HCT116 (cell line): ENCODE data around the gene LACTBL1. TPM values are rescaled to one million over a fixed set of nuclear protein-coding genes. Genes with fewer than 3 reads are reported as not detected.

Source experiments
- ATAC-seq: fragments of 200-7000 bp; cut with Tn5 transposase; 2 replicates; pipeline ENCODE4 v1.9.1; 2020; ENCODE audit warnings: mild to moderate bottlenecking, moderate library complexity
- BruUV-seq: library from RNA; stranded (reverse); fragments of 400-500 nt; replicated peaks from 2 replicates; lab custom pipeline; 2021; lab: Mats Ljungman, UMichigan
- CTCF ChIA-PET: fragments of 300-600 bp; sonication (Branson Sonifier 250); formaldehyde crosslinking; loops from one replicate; lab custom pipeline; 2021; ENCODE audit warnings: antibody characterized with exemption; lab: Charles Lee
- POLR2A ChIA-PET: fragments of 300-600, 350-600 bp; sonication (Branson Sonifier 250); formaldehyde crosslinking; loops from one replicate; lab custom pipeline; 2021; ENCODE audit warnings: antibody characterized with exemption; lab: Charles Lee
- RAD21 ChIA-PET, 2 experiments: fragments of 300-600 bp; sonication (Branson Sonifier 250); formaldehyde crosslinking; loops; one replicate each; lab custom pipeline; 2023; ENCODE audit warnings: low total read pairs in 2 of 2; ENCODE audit not compliant: uncharacterized antibody in 2 of 2, unreplicated experiment in 2 of 2, low non-redundant PET in 1 of 2; lab: Charles Lee
- DNase-seq: peaks from one replicate; pipeline ENCODE4 v3.0.0-alpha.2; 2010; ENCODE audit warnings: low read depth, low spot score
- H2AFZ ChIP-seq: fragments of 200-600 bp; shearing (Covaris generic), sonication (generic); 2 replicates; pipeline ENCODE4 v1.6.1; 2017; ENCODE audit warnings: low read depth, mixed run types, mixed read lengths, antibody characterized with exemption, low read length; ENCODE audit not compliant: poor library complexity, severe bottlenecking
- H3K27ac ChIP-seq: 2 replicates; pipeline ENCODE4 v1.5.1; 2012; ENCODE audit warnings: low read depth, low read length
- H3K27me3 ChIP-seq: fragments of 200-600 bp; sonication (generic); 2 replicates; pipeline ENCODE4 v1.6.1; 2016; ENCODE audit warnings: mixed run types, low read length, mixed read lengths; ENCODE audit not compliant: insufficient read depth
- H3K36me3 ChIP-seq, 2 experiments: fragments of 200-500 bp in 1 of 2; fragments of 200-600 bp in 1 of 2; sonication (Bioruptor generic) in 1 of 2; sonication (generic) in 1 of 2; 2 replicates each; pipeline versions ENCODE4 v1.5.1 to v1.6.1; 2014 to 2016; ENCODE audit warnings: low read length in 2 of 2, inconsistent platforms in 1 of 2, mixed read lengths in 1 of 2, mixed run types in 1 of 2; ENCODE audit not compliant: insufficient read depth in 2 of 2, control insufficient read depth in 1 of 2
- H3K4me1 ChIP-seq, 2 experiments: fragments of 200-600 bp in 1 of 2; sonication (generic) in 1 of 2; 2 replicates each; pipeline versions ENCODE4 v1.5.1 to v1.6.1; 2012 to 2017; ENCODE audit warnings: low read length in 2 of 2, inconsistent platforms in 1 of 2, mild to moderate bottlenecking in 1 of 2, mixed read lengths in 1 of 2, mixed run types in 1 of 2, moderate library complexity in 1 of 2; ENCODE audit not compliant: insufficient read depth in 2 of 2, control insufficient read depth in 1 of 2
- H3K4me2 ChIP-seq: fragments of 200-600 bp; sonication (generic); 2 replicates; pipeline ENCODE4 v1.6.1; 2017; ENCODE audit warnings: mixed run types, low read length, mixed read lengths
- H3K4me3 ChIP-seq, 2 experiments: fragments of 200-600 bp in 1 of 2; sonication (generic) in 1 of 2; replicated peaks in 1 of 2; 2 replicates each; pipeline ENCODE4 v1.5.1; 2011 to 2016; ENCODE audit warnings: low read length in 2 of 2, control low read depth in 1 of 2, low read depth in 1 of 2, mild to moderate bottlenecking in 1 of 2, mixed read lengths in 1 of 2, mixed run types in 1 of 2
- H3K79me2 ChIP-seq: fragments of 200-600 bp; sonication (generic); 2 replicates; pipeline ENCODE4 v1.6.1; 2017; ENCODE audit warnings: mild to moderate bottlenecking, mixed run types, low read length, moderate library complexity, mixed read lengths; ENCODE audit not compliant: insufficient read depth
- H3K9ac ChIP-seq: fragments of 200-600 bp; sonication (generic); 2 replicates; pipeline ENCODE4 v1.6.1; 2016; ENCODE audit warnings: low read length, mixed read lengths
- H3K9me2 ChIP-seq: fragments of 200-600 bp; sonication (generic), shearing (Covaris generic); 2 replicates; pipeline ENCODE4 v1.6.1; 2017; ENCODE audit warnings: mixed run types, mild to moderate bottlenecking, moderate library complexity; ENCODE audit not compliant: insufficient read depth
- H3K9me3 ChIP-seq, 2 experiments: fragments of 200-500 bp in 1 of 2; fragments of 200-600 bp in 1 of 2; sonication (Bioruptor generic) in 1 of 2; sonication (generic) in 1 of 2; 2 replicates each; pipeline ENCODE4 v1.6.1; 2014 to 2017; ENCODE audit warnings: low read length in 2 of 2, mixed read lengths in 2 of 2, inconsistent platforms in 1 of 2, low read depth in 1 of 2, mild to moderate bottlenecking in 1 of 2, mixed run types in 1 of 2, moderate library complexity in 1 of 2; ENCODE audit not compliant: control insufficient read depth in 1 of 2, insufficient read depth in 1 of 2
- H4K20me1 ChIP-seq: fragments of 200-600 bp; sonication (generic), shearing (Covaris generic); 2 replicates; pipeline ENCODE4 v1.6.1; 2017; ENCODE audit warnings: mixed run types, mild to moderate bottlenecking, moderate library complexity; ENCODE audit not compliant: insufficient read depth
- CBX3 ChIP-seq: IDR thresholded peaks from 2 replicates; pipeline ENCODE4 v1.6.1; 2012; ENCODE audit warnings: low read depth
- EGR1 ChIP-seq: IDR thresholded peaks from 2 replicates; pipeline ENCODE4 v1.6.1; 2012; ENCODE audit warnings: low read depth
- ELF1 ChIP-seq: IDR thresholded peaks from 2 replicates; pipeline ENCODE4 v1.6.1; 2012; ENCODE audit warnings: low read depth, borderline replicate concordance
- FOSL1 ChIP-seq: IDR thresholded peaks from 2 replicates; pipeline ENCODE4 v1.6.1; 2012; ENCODE audit warnings: low read depth
- POLR2AphosphoS5 ChIP-seq: IDR thresholded peaks from 2 replicates; pipeline ENCODE4 v1.6.1; 2011; ENCODE audit warnings: mild to moderate bottlenecking, low read depth, low read length, moderate library complexity
- RAD21 ChIP-seq: IDR thresholded peaks from 2 replicates; pipeline ENCODE4 v1.6.1; 2012; ENCODE audit warnings: low read depth, mild to moderate bottlenecking
- SIN3A ChIP-seq: IDR thresholded peaks from 2 replicates; pipeline ENCODE4 v1.6.1; 2012; ENCODE audit warnings: low read depth
- intact Hi-C: fragments of 100-400 bp; cut with micrococcal nuclease; formaldehyde crosslinking; loops from 2 replicates; pipeline ENCODE4 v1.10.0; 2022
- total RNA-seq: library from RNA; stranded (reverse); gene quantifications from one replicate; pipeline ENCODE4 v1.2.1, GENCODE V29; 2021; ENCODE audit not compliant: unreplicated experiment
- TF ChIP-seq, protein P1 (sequence below): IDR thresholded peaks from 2 replicates; pipeline ENCODE4 v1.6.1; 2012
- TF ChIP-seq, protein P2 (sequence below): IDR thresholded peaks from 2 replicates; pipeline ENCODE4 v1.6.1; 2011; ENCODE audit warnings: mild to moderate bottlenecking, low read length, moderate library complexity; ENCODE audit not compliant: insufficient replicate concordance; ENCODE audit errors: extremely low read depth

Gene LACTBL1
- total RNA-seq, 1 experiment from 2014 or later: not detected

DNA sequence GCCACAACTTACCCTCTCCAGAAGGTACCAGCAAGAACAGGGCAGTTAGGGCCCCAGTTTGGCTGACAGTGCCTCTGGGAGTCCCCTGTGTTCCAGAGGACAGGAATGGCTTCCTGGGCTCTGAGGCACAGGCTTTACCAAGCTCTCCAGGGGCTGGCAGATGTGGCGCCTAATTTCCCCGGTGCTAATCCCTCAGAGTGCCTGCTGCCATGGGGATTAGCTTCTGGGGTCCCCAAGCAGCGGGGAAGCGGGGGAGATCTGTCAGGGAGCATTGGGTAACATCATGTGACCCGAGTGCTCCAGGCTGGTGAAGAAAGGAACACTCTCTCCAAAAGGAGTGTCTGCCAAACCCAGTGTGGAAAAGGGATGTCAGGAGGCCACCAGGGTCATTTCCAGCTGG lies at the start of gene LACTBL1 (continued):
- no peak for TF ChIP-seq ELF1

DNA sequence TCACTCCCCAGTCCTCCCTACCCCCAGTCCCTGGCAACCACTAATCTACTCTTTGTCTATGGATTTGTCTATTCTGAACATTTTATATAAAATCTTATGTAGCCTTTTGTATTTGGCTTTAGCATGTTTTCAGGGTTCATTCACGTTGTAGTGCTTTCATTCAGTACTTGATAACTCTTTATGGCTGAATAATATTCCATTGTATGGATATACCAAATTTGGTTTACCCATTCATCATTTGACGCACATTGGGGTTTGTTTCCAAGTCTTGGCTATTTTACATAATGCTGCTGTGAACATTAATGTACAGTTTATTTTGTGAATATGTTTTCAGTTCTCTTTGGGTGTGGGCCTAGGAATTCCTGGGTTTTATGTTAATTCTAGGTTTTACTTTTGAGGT lies 49.2 kb upstream of the LACTBL1 start:
- intact Hi-C loops: no loop called here
- peaks cover 23% of the 10 kb centered on the region; the same call in 1 of the 2 replicates for H4K20me1 ChIP-seq
- H3K4me2 ChIP-seq: peak overlapping the region; percentile 83; the same call in 1 of the 2 replicates
- CTCF ChIA-PET: no interaction called here
- H3K4me1 ChIP-seq: peaks cover 10 to 40% of the 10 kb centered on the region in 2 experiments; a peak in 3 of 4 replicates
- H3K27me3 ChIP-seq: no peaks in the 10 kb centered on the region
- TF ChIP-seq, protein P1, sequence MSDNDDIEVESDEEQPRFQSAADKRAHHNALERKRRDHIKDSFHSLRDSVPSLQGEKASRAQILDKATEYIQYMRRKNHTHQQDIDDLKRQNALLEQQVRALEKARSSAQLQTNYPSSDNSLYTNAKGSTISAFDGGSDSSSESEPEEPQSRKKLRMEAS: no peak
- TF ChIP-seq POLR2AphosphoS5 (no peak), RAD21 (no peak), FOSL1 (no peak)
- H3K9me3 ChIP-seq: no peaks in the 10 kb centered on the region
- H2AFZ ChIP-seq: no peak overlapping the region
- RAD21 ChIA-PET: no interaction called here
- DNase-seq (no peak), ATAC-seq (no peak)
- no peaks in the 10 kb centered on the region; a peak in 1 of 4 replicates for H3K36me3 ChIP-seq
- H3K79me2 ChIP-seq: peaks cover 79% of the 10 kb centered on the region
- no TSS peak for BruUV-seq
- H3K4me3 ChIP-seq: no peak overlapping the region
- no peaks in the 10 kb centered on the region for H3K9me2 ChIP-seq
- POLR2A ChIA-PET: interaction anchor here (0.6 kb wide), 1 partner anchor 81 kb away, joined by 3 read pairs; no protein-coding TSS in a partner anchor
- no peak overlapping the region for H3K27ac ChIP-seq
- H3K9ac ChIP-seq: no peak overlapping the region

DNA sequence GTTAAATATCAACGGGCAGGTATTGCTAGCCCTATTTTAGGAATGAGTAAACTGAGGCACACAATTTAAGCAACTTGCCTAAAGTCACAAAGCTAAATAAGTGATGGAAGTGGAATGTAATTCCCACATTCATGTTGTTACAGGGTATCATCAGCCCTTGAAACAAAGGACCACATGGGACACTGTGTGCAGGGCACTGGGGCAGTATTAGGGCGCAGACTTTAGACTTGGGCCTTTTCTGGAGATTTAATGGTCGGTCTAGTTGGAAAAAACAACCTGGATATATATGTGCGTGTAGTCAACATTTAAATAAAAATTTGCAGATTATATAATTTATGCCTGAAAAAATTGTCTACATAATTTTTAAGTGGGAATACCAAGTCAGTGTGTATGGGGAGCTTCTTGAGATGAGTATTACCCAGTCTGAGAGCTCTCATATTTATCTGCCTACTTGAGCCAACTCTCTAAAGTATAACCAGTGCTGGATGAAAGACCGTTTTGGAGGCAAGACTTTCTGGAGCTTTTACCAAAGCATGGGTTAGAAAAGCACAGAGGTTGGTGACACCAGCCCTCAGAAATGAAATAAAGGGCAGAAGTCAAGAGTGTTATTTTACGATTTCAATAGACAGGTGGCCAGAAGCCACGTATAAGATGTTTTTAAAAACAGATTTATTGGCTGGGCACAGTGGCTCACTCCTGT lies 48.2 kb upstream of the LACTBL1 start:
- no peak for DNase-seq

More for the DNA sequence above, 48.2 kb upstream of the LACTBL1 start:
- intact Hi-C loops: no loop called here
- Histone ChIP-seq H3K79me2 (peaks cover 69% of the 10 kb centered on the region), H3K9me3 (no peaks in the 10 kb centered on the region), H4K20me1 (peaks cover 23% of the 10 kb centered on the region; the same call in 1 of the 2 replicates), H3K4me1 (peaks cover 7 to 30% of the 10 kb centered on the region in 2 experiments; a peak in 3 of 4 replicates), H3K9ac (peak overlapping the region; percentile 96), H3K9me2 (no peaks in the 10 kb centered on the region), H3K27me3 (no peaks in the 10 kb centered on the region), H3K4me3 (peak overlapping the region; percentile 89 to 92), H3K36me3 (no peaks in the 10 kb centered on the region; a peak in 1 of 4 replicates), H3K27ac (no peak overlapping the region), H3K4me2 (peak overlapping the region; percentile 83), H2AFZ (no peak overlapping the region)
- BruUV-seq: no TSS peak
- ChIA-PET POLR2A (no interaction called here), RAD21 (no interaction called here), CTCF (no interaction called here)
- ATAC-seq: no peak
- TF ChIP-seq POLR2AphosphoS5 (no peak), RAD21 (no peak), FOSL1 (no peak), SIN3A (no peak), CBX3 (peak; percentile 13; the same call in 1 of the 2 replicates), ELF1 (no peak), EGR1 (no peak)
- TF ChIP-seq, protein P2, sequence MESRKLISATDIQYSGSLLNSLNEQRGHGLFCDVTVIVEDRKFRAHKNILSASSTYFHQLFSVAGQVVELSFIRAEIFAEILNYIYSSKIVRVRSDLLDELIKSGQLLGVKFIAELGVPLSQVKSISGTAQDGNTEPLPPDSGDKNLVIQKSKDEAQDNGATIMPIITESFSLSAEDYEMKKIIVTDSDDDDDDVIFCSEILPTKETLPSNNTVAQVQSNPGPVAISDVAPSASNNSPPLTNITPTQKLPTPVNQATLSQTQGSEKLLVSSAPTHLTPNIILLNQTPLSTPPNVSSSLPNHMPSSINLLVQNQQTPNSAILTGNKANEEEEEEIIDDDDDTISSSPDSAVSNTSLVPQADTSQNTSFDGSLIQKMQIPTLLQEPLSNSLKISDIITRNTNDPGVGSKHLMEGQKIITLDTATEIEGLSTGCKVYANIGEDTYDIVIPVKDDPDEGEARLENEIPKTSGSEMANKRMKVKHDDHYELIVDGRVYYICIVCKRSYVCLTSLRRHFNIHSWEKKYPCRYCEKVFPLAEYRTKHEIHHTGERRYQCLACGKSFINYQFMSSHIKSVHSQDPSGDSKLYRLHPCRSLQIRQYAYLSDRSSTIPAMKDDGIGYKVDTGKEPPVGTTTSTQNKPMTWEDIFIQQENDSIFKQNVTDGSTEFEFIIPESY: no peak
